Cerebellar cortex (tissue), 1 donor: ENCODE data around the gene USP6.
"Not testable (repeated sequence)": the region's sequence is repeated elsewhere in the genome, so short reads cannot be mapped to it uniquely, and the experiment has no call there.

Experiments
- DNase-seq: peaks from one replicate; pipeline ENCODE4 v3.0.0-alpha.2; 2015; ENCODE audit warnings: low spot score

Gene USP6

GRCh38 chr17:5122056-5122455, 6.2 kb downstream of the USP6 start:
- not testable (repeated sequence) for DNase-seq

- DNase-seq: no peak
Measured at GRCh38 chr17:5122586-5123342, 6.9 kb downstream of the USP6 start.

GRCh38 chr17:5123343-5124124, 7.7 kb downstream of the USP6 start:
- DNase-seq: no peak

- DNase-seq: not testable (repeated sequence)
Measured at GRCh38 chr17:5124125-5124760, 8.4 kb downstream of the USP6 start.

DNA sequence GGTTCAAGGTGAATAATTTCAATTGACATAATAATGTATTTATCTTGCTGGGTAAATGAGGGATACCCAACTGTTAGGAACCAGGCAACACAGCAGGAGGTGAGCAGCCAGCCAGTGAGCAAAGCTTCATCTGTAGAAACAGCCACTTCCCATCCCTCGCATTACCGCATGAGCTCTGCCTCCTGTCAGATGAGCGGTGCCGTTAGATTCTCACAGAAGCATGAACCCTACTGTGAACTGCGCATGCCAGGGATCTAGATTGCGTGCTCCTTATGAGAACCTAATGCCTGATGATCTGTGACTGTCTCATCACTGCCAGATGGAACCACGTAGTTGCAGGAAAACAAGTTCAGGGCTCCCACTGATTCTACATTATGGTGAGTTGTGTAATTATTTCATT, 9.1 kb downstream of the USP6 start:
- DNase-seq: not testable (repeated sequence)

- no peak for DNase-seq
Measured at GRCh38 chr17:5126719-5127488, 11.1 kb downstream of the USP6 start.

GRCh38 chr17:5127910-5128309, 12.1 kb downstream of the USP6 start:
- no peak for DNase-seq

DNA sequence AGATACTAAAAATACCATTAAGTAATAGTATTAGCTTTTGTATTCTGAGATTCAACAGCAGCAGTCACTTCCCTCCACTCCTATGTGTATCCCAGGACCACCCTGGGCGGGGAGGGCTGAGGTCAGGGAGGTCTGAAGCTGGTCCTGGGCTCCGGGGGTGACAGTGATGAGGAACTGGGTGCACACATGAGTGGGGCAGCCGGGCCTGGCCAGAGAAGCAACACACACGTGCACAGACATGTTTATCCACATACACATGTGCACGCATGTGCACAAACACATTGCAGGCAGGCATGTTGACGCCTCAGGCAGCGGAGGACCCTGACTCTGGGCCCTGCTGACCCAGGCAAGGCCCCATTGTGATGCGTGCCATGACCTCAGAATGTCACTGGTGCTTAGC, 12.6 kb downstream of the USP6 start:
- DNase-seq: not testable (repeated sequence)

DNA sequence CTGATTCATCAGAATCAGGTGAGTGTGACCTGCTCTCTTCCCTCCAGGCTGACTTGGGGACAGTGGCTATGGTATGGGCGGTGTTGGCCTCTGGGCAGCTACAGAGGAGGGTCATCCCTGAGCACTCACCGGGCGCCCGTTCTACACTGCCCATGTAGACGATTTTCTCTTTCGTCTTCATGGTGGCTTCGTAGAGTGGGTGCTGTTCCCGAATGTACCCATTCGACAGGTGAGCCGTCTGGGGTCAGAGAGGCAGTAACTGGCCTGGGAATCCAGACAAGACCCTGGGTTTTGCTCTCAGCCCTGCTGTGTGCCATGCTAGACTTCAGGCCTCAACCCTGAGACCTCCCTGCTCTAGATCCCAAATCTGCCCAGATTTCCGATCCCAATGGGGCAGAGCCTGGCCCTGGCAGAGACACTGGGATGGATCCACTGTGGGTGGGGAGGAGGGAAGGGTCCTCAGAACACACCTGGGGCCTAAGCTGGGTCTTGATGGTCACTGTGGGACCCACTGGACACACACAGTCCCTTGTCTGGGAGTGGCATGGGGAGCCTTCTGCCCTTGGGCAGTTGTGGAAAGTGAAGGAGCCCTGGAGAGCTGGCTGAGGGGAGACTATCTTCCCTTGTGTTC, 13.2 kb downstream of the USP6 start:
- no peak for DNase-seq

- DNase-seq: not testable (repeated sequence)
Measured at GRCh38 chr17:5129770-5130169, 13.9 kb downstream of the USP6 start.

DNA sequence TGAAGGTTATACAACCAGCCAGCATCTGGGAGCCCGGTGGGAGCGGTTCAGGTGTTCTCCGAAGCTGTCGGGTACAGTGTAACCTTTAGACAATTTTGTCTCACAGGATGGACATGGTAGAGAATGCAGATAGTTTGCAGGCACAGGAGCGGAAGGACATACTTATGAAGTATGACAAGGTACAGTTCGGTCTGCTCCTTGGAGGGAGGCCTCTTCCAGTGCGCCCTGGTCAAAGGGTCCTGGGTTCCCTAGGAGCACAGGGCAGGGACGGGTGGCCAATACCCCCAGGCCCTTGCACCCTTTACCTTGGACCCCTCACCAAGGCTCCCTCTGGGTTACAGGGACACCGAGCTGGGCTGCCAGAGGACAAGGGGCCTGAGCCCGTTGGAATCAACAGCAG, 14.4 kb downstream of the USP6 start:
- DNase-seq: not testable (repeated sequence)

GRCh38 chr17:5130687-5131086, 14.9 kb downstream of the USP6 start:
- DNase-seq: not testable (repeated sequence)

DNA sequence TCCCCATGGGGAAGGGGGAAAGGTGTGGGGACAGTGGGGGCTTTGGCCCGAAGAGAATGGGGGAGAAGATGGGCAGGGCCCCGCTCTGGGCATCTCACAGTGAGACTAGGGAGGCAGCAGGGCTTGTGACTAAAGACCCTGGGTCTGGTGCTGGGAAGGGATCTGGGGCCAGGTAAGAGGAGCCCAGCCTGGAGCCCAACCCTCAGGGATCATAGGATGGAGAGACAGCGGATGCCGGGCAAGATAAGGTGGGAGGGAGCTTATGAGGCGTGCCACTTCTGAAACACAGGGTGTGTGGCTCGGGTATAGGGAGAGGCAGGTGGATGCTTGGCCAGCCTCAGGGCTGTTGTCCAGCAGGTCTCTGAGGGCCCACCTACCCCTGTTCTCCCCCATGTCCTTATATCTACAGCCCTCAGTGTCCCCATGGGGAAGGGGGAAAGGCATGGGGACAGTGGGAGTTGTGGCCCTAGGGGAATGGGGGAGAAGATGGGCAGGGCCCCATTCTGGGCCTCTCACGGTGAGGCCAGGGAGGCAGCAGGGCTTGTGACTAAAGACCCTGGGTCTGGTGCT, 15.4 kb downstream of the USP6 start:
- DNase-seq: no peak

DNA sequence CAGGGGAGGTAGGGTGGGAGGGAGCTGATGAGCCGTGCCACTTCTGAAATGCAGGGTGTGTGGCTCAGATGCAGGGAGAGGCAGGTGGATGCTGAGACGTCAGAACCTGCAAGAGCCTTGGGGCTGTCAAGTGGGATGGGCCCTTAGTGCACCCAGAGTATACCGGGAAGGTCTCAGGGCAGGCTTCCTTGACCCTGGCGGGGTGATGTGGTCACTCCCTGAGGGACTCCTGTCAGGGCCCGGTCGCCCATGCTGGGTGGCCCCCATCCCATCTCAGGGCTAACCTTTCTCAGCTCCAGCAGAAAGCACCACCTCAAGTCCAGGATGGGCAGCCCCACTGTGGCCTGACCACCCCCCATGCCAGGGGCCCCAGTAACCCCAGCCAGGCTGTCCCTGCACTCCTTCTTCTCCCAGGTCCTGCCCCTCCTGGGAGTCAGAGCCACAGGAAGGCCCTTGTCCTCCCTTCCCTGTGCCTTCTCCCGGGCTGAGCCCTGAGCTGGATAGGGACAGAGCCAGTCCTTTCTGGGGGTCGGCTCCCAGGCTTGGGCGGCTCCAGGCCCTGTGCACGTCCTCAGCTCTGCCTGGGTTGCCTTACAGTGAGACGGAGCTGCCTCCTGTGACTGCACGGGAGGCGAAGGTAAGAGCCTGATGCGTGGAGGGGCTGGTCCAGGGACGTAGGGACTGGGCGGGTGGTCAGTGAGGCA, 16.1 kb downstream of the USP6 start:
- DNase-seq: not testable (repeated sequence)

DNA sequence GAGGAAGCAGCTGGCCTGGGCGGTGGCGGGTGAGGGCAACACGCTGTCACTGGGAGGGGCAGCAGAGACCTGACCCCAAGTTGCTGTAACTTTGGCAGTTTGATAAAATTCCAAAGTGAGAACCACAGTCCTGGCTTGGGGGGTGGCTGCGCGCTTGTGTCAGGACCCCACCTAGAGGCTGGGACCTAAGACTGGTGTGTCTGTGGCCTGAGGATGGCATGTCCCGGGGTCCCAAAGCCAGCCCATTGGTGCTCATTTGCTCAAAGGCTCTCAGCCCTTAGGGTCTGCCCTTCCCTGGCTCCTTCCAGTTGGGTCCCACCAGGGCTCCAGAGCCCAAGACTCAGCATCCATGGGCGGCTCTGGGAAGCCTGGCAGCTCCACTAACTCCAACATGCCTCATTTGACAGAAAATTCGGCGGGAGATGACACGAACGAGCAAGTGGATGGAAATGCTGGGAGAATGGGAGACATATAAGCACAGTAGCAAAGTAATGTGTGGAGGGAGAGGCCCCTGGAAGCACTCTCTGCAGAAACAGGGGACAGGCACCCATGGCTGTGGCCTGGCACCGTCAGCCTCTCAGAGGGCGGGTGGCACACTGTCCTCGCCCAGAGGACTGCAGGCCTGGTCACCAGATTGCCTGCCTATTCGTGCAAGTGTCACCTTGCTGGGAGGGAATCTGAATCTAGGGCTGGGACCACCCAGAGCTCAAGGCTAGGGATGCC, 16.8 kb downstream of the USP6 start:
- DNase-seq: not testable (repeated sequence)

- DNase-seq: no peak
Measured at GRCh38 chr17:5133311-5133710, 17.5 kb downstream of the USP6 start.

GRCh38 chr17:5133961-5134360, 18.1 kb downstream of the USP6 start:
- not testable (repeated sequence) for DNase-seq

GRCh38 chr17:5134571-5134970, 18.7 kb downstream of the USP6 start:
- DNase-seq: not testable (repeated sequence)

DNA sequence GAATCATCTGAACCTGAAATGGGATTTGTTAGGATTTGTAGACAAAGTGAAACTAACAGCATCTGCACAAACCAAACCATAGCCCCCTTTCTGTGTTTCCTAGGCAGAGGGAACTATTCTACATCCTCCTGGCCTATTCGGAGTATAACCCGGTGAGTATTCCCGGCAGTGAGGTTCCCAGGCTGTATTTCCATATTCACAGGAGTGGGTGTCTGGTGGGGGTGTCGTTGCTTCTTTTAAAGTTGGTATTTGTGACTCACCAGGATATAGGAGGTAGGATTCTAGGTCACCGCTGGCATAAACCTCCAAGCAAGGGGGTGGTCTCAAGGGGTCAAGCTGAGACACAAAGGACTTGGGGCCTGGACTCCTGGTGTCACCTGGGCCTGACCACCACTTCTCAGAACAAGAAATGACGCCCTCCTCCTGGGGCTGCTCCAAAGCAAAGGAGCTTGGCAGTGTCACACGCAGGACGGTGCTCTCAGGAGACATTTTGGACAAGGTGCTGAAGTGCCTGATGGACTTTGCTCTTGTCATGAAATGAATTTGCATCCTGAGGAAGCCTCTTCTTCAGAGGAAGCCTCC, 19.4 kb downstream of the USP6 start:
- not testable (repeated sequence) for DNase-seq
